K562 (cell line): ENCODE results near the gene AMDHD2. TPM values are rescaled to one million over a fixed set of nuclear protein-coding genes. Genes with fewer than 3 reads are reported as not detected.
A peak's percentile ranks its signal among the peaks of the same experiment; 100 is the strongest.

Experiments used
- CEBPG ChIP-seq, 3 experiments: fragments of 200-800 bp in 1 of 3; sonication (Bioruptor generic) in 1 of 3; sonication (generic) in 1 of 3; formaldehyde crosslinking in 1 of 3; IDR thresholded peaks in 2 of 3; conservative IDR thresholded peaks in 1 of 3; 2 replicates each; pipeline versions ENCODE4 v1.6.1 to v1.8.0; 2016 to 2022; ENCODE audit warnings: missing compliant biosample characterization in 2 of 3, missing genetic modification characterization in 2 of 3, mild to moderate bottlenecking in 1 of 3, missing genetic modification reagents in 1 of 3
- EP300 ChIP-seq: IDR thresholded peaks from 2 replicates; pipeline ENCODE4 v1.6.1; 2012; ENCODE audit warnings: low read length, improper control_type of control experiment
- ETS2 ChIP-seq: IDR thresholded peaks from 2 replicates; pipeline ENCODE4 v1.6.1; 2016; ENCODE audit warnings: borderline replicate concordance, missing genetic modification characterization, mild to moderate bottlenecking, moderate library complexity, missing compliant biosample characterization; ENCODE audit not compliant: poor library complexity, severe bottlenecking
- FIP1L1 ChIP-seq: fragments of 200-400 bp; formaldehyde crosslinking; IDR thresholded peaks from 2 replicates; pipeline ENCODE4 v1.6.1; 2018; ENCODE audit warnings: mild to moderate bottlenecking, low read depth, low read length; ENCODE audit not compliant: poor library complexity, severe bottlenecking
- HMG20A ChIP-seq: fragments of 450-650 bp; formaldehyde crosslinking; conservative IDR thresholded peaks from 2 replicates; pipeline ENCODE4 v1.4.0; 2020; ENCODE audit warnings: mild to moderate bottlenecking, mixed read lengths
- NR2C2 ChIP-seq, 2 experiments: fragments of 200-800 bp in 1 of 2; sonication (Bioruptor generic) in 1 of 2; sonication (generic) in 1 of 2; formaldehyde crosslinking in 1 of 2; IDR thresholded peaks; 2 replicates each; pipeline versions ENCODE4 v1.6.1 to v1.8.0; 2016 to 2022; ENCODE audit warnings: mild to moderate bottlenecking in 1 of 2, missing compliant biosample characterization in 1 of 2, missing genetic modification characterization in 1 of 2, missing genetic modification reagents in 1 of 2
- POLR2AphosphoS5 ChIP-seq: IDR thresholded peaks from 2 replicates; pipeline ENCODE4 v1.6.1; 2011; ENCODE audit warnings: mild to moderate bottlenecking, low read depth, low read length, moderate library complexity; ENCODE audit not compliant: control insufficient read depth, insufficient read depth
- RAD21 ChIP-seq, 2 experiments: fragments of 250-450 bp in 1 of 2; fragments of 450-650 bp in 1 of 2; sonication (Bioruptor Pico) in 1 of 2; formaldehyde crosslinking in 1 of 2; IDR thresholded peaks in 1 of 2; conservative IDR thresholded peaks in 1 of 2; 2 replicates each; pipeline versions ENCODE4 v1.4.0 to v1.8.0; 2020 to 2022; ENCODE audit warnings: mild to moderate bottlenecking in 2 of 2, moderate library complexity in 1 of 2
- SIRT6 ChIP-seq: IDR thresholded peaks from one replicate; pipeline ENCODE4 v1.6.1; 2012; ENCODE audit warnings: low read depth, mild to moderate bottlenecking, control low read depth, inconsistent platforms, low read length, moderate library complexity
- SMAD2 ChIP-seq: fragments of 150-350 bp; IDR thresholded peaks from 2 replicates; pipeline ENCODE4 v1.6.1; 2014; ENCODE audit warnings: low read depth, mild to moderate bottlenecking, low read length
- YY1 ChIP-seq, 3 experiments: IDR thresholded peaks; 2 replicates each; pipeline ENCODE4 v1.6.1; 2011; ENCODE audit warnings: low read length in 2 of 3, mild to moderate bottlenecking in 2 of 3, moderate library complexity in 2 of 3, borderline replicate concordance in 1 of 3, control low read depth in 1 of 3, low read depth in 1 of 3; ENCODE audit not compliant: insufficient read depth in 3 of 3, insufficient replicate concordance in 2 of 3, control insufficient read depth in 1 of 3, insufficient read length in 1 of 3; ENCODE audit errors: extremely low read depth in 1 of 3
- ZNF165 ChIP-seq: fragments of 250-450 bp; sonication (Bioruptor Pico); IDR thresholded peaks from 2 replicates; pipeline ENCODE4 v1.4.0; 2020; ENCODE audit warnings: borderline replicate concordance
- ZNF347 ChIP-seq: fragments of 450-650 bp; formaldehyde crosslinking; IDR thresholded peaks from 2 replicates; pipeline ENCODE4 v1.4.0; 2020; ENCODE audit warnings: low read depth, mild to moderate bottlenecking, moderate library complexity
- ZNF589 ChIP-seq: fragments of 200-800 bp; sonication (Bioruptor generic); IDR thresholded peaks from 2 replicates; pipeline ENCODE4 v1.6.1; 2016; ENCODE audit warnings: low read depth, missing genetic modification characterization, missing compliant biosample characterization
- ZNF76 ChIP-seq: fragments of 250-450 bp; sonication (Bioruptor Pico); IDR thresholded peaks from 2 replicates; pipeline ENCODE4 v1.4.0; 2020; ENCODE audit warnings: mild to moderate bottlenecking, moderate library complexity, borderline replicate concordance
- polyA plus RNA-seq, 8 experiments: library from polyadenylated mRNA; depleted of rRNA in 4 of 8; stranded (reverse) in 5 of 8; unstranded in 3 of 8; fragments of >200 nt; fragmentation: Nextera tagmentation in 2 of 8; fragmentation: Illumina TruSeq in 1 of 8; extraction: Ambion mirVana in 2 of 8; extraction: Trizol in 1 of 8; gene quantifications; 2 replicates each; pipeline versions ENCODE4 v1.2.1 to v1.2.3, GENCODE V29; 2011 to 2014; ENCODE audit warnings: inconsistent platforms in 1 of 8, missing spikeins in 1 of 8
- total RNA-seq, 7 experiments: library from RNA; depleted of rRNA in 6 of 7; stranded (reverse); fragments of >200 nt in 6 of 7; fragmentation: Illumina TruSeq in 2 of 7; extraction: Trizol in 2 of 7; gene quantifications; 2 replicates each; pipeline versions ENCODE4 v1.2.1 to v1.2.3, GENCODE V29; 2011 to 2021; ENCODE audit warnings: low replicate concordance in 1 of 7
- TF ChIP-seq, protein P1 (sequence below): IDR thresholded peaks from 2 replicates; pipeline ENCODE4 v1.6.1; 2011; ENCODE audit warnings: borderline replicate concordance, low read depth, mild to moderate bottlenecking, moderate library complexity, low read length; ENCODE audit not compliant: insufficient read depth, poor library complexity, severe bottlenecking
- TF ChIP-seq, protein P2 (sequence below): sonication (generic); formaldehyde crosslinking; IDR thresholded peaks from 2 replicates; pipeline ENCODE4 v1.8.0; 2022; ENCODE audit warnings: mild to moderate bottlenecking, missing genetic modification reagents
- TF ChIP-seq, protein P3 (sequence below): fragments of 450-650 bp; IDR thresholded peaks from one replicate; pipeline ENCODE4 v1.6.1; 2018; ENCODE audit warnings: mild to moderate bottlenecking, moderate library complexity; ENCODE audit not compliant: partially characterized antibody

AMDHD2 gene
- total and polyA plus RNA-seq, 9 of the 15 experiments (the other 6 are each of a cell fraction or from before 2014, with no cell fraction given), result 0.38 to 56.9 (median 18.3) TPM; not detected in 1

DNA sequence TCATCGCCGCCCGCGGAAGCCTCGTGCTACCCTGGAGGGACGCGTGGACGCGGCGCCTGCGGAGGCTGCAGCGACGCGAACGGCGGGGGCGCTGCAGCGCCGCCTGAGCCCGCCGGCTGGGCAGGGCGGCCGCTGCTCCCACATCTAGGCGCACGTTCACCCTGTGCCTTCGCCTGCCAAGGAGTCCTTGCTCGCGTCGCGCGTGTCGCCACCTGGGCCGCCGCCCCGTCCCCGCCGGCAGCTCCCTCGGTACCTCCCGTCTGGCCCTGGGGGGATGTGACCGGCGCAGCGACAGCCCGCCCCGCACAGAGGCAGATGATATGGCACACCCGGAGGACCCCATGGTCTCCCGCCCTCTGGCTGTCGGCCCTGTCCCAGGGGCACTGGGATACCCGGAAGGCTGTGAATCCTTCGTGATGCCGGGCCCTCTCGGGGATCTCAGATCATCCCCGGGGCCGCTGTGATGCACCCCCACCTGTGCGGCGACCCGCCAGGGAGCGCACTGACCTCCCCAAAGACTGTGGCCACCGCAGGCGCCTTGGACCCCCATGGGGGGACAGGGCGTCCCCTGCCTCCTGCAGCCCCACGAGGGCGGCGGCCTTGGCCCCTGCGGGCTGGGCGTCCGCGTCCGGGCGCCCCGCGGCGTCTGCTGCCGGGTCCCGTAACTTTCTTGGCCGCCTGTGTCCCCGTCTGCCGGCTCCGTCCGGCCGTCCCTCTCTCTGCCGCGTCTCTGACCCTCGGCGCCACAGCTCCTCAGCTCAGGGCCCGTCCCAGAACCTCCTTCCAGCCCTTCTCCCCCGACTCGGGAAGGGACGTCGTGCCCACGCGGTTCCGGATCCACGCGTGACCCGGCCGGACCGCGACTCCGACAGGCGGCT lies 45.9 kb upstream of the AMDHD2 start (continued):
- TF ChIP-seq, protein P1, sequence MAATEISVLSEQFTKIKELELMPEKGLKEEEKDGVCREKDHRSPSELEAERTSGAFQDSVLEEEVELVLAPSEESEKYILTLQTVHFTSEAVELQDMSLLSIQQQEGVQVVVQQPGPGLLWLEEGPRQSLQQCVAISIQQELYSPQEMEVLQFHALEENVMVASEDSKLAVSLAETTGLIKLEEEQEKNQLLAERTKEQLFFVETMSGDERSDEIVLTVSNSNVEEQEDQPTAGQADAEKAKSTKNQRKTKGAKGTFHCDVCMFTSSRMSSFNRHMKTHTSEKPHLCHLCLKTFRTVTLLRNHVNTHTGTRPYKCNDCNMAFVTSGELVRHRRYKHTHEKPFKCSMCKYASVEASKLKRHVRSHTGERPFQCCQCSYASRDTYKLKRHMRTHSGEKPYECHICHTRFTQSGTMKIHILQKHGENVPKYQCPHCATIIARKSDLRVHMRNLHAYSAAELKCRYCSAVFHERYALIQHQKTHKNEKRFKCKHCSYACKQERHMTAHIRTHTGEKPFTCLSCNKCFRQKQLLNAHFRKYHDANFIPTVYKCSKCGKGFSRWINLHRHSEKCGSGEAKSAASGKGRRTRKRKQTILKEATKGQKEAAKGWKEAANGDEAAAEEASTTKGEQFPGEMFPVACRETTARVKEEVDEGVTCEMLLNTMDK, result peak; percentile 92
- TF ChIP-seq ZNF165 (CRISPR knock-in tag), result 0 out of 2 replicates have a peak, but pooled peaks have one; percentile 30
- no peak for TF ChIP-seq SMAD2
- TF ChIP-seq CEBPG (CRISPR knock-in tag; IDR thresholded peaks at IDR 0.05), result 0 out of 2 replicates have a peak, but pooled peaks have one; percentile 24
- no peak for TF ChIP-seq CEBPG (tag; conservative IDR thresholded peaks at IDR 0.05 in 1 of 2, IDR thresholded peaks at IDR 0.05 in 1 of 2)
- no peak for TF ChIP-seq SIRT6
- TF ChIP-seq HMG20A, result no peak
- no peak for TF ChIP-seq ZNF76
- TF ChIP-seq YY1 (IDR thresholded peaks at IDR 0.05; ENCODE audit: borderline replicate concordance in 1 of 3, control insufficient read depth in 1 of 3, extremely low read depth in 1 of 3, insufficient read depth in 3 of 3, insufficient read length in 1 of 3, insufficient replicate concordance in 2 of 3, low read depth in 1 of 3, low read length in 2 of 3), result peak in 2 of 3 experiments; percentile 53 to 60
- peak; percentile 17 for TF ChIP-seq FIP1L1
- TF ChIP-seq, protein P2, sequence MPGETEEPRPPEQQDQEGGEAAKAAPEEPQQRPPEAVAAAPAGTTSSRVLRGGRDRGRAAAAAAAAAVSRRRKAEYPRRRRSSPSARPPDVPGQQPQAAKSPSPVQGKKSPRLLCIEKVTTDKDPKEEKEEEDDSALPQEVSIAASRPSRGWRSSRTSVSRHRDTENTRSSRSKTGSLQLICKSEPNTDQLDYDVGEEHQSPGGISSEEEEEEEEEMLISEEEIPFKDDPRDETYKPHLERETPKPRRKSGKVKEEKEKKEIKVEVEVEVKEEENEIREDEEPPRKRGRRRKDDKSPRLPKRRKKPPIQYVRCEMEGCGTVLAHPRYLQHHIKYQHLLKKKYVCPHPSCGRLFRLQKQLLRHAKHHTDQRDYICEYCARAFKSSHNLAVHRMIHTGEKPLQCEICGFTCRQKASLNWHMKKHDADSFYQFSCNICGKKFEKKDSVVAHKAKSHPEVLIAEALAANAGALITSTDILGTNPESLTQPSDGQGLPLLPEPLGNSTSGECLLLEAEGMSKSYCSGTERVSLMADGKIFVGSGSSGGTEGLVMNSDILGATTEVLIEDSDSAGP, result no peak
- TF ChIP-seq EP300, result no peak
- TF ChIP-seq, protein P3, sequence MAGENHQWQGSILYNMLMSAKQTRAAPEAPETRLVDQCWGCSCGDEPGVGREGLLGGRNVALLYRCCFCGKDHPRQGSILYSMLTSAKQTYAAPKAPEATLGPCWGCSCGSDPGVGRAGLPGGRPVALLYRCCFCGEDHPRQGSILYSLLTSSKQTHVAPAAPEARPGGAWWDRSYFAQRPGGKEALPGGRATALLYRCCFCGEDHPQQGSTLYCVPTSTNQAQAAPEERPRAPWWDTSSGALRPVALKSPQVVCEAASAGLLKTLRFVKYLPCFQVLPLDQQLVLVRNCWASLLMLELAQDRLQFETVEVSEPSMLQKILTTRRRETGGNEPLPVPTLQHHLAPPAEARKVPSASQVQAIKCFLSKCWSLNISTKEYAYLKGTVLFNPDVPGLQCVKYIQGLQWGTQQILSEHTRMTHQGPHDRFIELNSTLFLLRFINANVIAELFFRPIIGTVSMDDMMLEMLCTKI, result no peak
- TF ChIP-seq ETS2 (tag), result no peak
- TF ChIP-seq ZNF589 (CRISPR knock-in tag), result no peak
- TF ChIP-seq NR2C2 (CRISPR knock-in tag; IDR thresholded peaks at IDR 0.05), result 0 out of 2 replicates have a peak, but pooled peaks have one; percentile 25
- peak; percentile 58 for TF ChIP-seq NR2C2 (tag; IDR thresholded peaks at IDR 0.05)
- TF ChIP-seq ZNF347, result no peak
- peak; percentile 31 to 58; a peak in 3 of 4 replicates for TF ChIP-seq RAD21 (CRISPR knock-in tag; conservative IDR thresholded peaks at IDR 0.05 in 1 of 2, IDR thresholded peaks at IDR 0.05 in 1 of 2)
- TF ChIP-seq POLR2AphosphoS5, result no peak
